IPS-NIHi11 (cell line): ENCODE results near the gene PSAPL1.
"Not testable (repeated sequence)": the region's sequence is repeated elsewhere in the genome, so short reads cannot be mapped to it uniquely, and the experiment has no call there.

Experiments used
- DNase-seq: peaks from one replicate; pipeline ENCODE4 v3.0.0; 2012; ENCODE audit warnings: mixed read lengths, low spot score

PSAPL1 gene

DNA sequence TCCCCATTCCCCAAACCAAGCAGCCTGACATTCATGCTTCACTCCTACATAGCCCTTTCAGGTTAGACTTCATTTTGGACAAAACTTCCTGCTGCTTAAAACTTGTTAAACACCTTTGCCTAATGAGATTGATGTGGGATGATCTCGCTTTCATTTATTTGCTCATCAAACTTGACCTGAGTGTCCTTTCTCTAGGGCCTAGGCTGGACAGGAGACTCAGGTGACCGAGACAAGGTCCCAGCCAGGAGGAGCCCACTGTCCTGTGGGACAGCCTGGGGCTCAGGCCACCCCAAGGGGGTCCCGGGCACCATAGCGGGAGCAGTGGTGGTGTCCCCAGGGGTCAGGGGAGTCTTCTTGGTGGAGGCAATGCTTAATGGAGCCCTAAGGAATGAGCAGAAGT lies 23.7 kb upstream of the PSAPL1 start:
- DNase-seq: no peak

DNA sequence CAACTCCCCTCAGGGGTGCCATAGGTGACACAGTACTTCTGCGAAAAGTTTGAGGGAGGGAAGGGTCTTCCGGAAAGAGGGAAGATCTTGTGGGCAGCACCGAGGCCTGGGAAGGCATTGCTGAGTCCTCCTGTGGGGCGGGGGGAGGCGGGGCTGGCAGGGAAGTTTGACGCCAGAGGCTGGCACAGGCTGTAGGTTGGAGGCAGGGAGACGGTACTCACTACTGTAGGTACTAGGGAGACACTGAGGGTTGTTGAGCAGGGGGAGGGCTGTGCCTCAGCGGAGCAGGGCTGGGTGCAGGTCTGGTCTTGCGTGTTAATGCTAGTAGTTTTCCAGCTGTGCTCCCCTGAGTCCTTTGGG lies 23.3 kb upstream of the PSAPL1 start:
- no peak for DNase-seq

DNA sequence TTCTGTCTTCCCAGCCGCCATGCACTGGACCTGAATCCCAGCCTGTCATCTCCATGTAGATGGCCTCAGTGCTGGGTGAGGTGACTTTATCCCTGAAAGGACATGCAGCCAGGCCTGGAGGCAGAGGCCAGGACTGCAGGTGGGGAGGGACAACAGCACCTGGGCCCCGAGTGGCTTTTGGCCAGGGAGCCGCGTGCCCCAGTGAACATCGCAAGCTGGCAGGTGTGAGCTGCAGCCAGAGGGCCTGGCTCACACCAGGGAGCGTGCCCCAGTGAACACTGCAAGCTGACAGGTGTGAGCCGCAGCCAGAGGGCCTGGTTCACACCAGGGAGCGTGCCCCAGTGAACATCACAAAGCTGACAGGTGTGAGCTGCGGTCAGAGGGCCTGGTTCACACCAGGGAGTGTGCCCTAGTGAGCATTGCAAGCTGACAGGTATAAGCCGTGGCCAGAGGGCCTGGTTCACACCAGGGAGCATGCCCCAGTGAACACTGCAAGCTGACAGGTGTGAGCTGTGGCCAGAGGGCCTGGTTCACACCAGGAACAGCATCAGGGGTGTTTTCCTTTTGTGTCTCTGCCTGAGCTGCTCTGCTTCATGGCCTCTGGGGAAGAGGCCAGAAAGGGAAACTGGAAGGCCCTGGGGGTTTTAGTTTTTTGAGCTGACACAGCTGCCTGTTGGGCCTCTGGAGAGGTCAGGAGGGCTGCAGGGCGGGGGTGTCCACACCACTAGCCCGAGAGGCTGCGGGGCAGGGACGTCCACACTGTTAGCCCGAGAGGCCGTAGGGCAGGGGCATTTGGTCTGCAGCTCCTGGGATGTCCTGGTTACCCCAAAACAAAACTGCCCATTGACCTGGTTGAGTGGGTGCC lies 22.7 kb upstream of the PSAPL1 start:
- no peak for DNase-seq

DNA sequence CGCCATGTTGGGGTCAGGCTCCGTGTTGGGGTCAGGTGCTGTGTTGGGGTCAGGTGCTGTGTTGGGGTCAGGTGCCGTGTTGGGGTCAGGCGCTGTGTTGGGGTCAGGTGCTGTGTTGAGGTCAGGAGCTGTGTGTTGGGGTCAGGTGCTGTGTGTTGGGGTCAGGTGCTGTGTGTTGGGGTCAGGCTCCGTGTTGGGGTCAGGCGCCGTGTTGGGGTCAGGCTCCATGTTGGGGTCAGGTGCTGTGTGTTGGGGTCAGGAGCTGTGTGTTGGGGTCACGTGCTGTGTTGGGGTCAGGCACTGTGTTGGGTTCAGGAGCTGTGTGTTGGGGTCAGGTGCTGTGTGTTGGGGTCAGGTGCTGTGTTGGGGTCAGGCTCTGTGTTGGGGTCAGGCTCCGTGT lies 18.1 kb upstream of the PSAPL1 start:
- not testable (repeated sequence) for DNase-seq

GRCh38 chr4:7451800-7452199 lies 17.1 kb upstream of the PSAPL1 start:
- DNase-seq: no peak

- DNase-seq: no peak
These were observed 16.7 kb upstream of the PSAPL1 start for GRCh38 chr4:7451434-7451789.

DNA sequence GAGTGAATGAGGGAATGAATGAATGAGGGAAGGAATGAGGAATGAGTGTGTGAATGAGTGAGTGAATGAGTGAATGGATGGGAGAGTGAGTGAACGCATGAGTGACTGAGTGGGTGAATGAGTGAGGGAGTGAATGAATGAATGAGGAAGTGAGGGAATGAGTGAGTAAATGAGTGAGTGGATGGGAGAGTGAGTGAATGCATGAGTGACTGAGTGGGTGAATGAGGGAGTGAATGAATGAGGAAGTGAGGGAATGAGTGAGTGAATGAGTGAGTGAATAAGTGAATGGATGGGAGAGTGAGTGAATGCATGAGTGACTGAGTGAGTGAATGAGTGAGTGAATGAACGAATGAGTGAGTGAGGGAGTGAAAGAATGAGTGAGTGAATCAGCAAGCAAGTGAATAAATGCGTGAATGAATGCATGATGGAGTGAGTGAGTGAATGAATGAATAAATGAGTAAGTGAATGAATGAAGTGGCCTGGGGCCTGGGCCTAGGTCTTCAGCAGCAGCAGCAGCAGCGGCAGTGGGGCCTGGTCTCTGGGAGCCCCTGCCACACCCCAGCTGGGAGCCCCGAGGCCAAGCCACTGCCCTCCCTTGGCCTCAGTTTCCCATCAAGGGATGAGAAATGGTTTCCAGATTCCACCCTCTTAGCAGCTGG lies 16.2 kb upstream of the PSAPL1 start:
- DNase-seq: no peak

DNA sequence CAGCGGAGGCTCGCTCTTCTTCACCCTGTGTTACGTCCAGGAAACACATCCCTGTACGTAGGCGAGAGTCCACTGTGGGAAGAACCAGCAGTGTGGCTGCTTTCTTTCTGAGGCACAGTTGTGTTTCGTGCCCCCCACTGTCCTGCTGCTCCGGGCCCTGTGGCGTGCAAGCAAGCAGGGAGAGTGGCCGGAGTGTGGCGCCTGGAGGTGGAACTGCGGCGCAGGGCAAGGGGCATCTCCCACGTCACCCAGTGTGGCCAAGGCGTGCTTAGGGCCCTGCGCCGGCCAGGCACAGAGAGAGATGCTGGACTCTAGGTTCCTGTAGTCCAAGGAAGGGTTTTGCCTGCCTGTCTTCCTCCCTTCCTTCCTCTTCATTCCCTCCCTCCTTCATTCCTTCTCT lies 13.3 kb upstream of the PSAPL1 start:
- DNase-seq: no peak

DNA sequence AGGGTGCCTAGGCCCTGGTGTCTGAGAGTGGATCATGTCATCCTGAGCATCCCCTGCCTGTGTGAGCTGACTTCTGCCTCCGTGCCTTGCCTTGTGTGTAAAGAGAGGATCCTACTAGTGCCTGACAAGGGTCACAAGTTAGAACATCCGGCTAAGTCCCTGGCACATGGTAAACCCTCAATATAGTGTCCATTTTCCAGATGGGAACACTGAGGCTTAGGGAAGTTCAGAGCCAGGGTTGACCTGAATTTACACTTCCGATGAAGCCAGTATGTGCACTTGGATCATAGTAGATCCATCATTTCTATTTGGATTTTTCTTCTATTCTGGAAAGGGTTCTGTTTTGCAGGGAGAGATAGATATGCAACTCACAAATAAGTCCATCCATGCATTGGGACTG lies 12.5 kb upstream of the PSAPL1 start:
- DNase-seq: no peak

DNA sequence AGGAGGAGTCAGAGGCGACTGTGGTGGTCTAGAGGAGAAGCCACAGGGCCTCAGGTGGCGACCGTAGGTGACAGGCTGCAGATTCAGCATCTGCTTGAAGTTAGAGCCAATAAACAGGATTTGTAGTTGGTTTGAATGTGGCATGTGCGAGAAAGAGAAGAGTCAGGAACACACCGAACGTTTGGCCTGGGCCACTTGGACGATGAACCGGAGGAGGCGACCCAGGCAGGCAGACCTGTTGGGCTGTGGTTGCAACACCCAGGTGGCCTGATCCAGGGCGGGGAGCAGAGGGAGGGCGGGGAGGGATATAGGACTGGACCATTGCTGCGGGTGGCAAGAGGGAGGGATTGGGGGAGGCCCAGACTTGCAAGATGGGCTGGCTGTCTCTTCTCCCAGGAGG lies 10.0 kb upstream of the PSAPL1 start:
- DNase-seq: no peak

- no peak for DNase-seq
These were observed 9.6 kb upstream of the PSAPL1 start for GRCh38 chr4:7444314-7444713.

DNA sequence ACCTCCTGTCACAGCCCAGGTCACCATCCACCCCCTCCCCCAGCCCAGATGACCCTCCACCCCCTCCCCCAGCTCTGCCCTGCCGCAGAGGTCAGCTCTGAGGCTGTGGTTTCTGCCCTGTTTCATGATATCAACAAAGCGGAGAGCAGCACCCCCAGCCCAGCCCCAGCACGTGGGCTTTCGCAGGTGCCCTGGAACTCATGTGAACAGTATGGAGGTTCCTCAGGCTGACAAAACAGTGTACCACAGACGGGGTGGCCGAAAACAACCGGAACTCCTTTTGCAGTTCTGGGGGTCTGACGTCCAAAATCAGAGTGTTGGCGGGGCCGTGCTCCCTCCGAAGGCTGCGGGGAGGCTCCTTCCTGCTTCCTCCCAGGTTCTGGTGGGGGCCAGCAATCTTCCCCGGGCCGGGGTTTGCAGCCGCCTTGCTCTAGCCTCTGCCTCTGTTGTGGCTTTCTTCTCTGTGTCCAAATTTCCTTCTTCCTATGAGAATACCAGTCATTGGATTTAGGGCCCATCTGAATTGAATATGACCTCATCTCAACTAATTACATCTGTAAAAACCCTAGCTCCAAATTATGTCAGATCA lies 7.9 kb upstream of the PSAPL1 start:
- no peak for DNase-seq

DNA sequence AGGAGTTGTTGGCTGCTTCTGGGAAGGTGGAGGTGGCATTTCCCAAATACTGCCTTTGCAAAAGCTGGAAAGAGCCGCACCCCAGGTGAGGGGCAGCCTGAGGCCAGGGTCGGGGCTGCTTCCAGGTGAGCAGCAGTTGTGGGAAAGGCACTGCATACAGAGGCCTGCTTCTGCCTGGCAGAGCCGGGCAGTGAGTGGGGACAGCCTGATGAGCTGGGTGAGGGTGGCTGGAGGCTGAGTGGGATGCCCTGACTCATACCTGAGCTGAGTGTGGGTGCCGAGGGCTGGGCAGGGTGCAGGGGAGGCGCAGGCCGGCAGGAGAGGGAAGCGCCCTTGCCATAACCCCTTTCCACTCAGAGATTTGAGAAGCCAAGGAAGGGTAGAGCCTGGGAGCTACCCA lies 6.5 kb upstream of the PSAPL1 start:
- DNase-seq: no peak

GRCh38 chr4:7439699-7440098 lies 5.0 kb upstream of the PSAPL1 start:
- DNase-seq: no peak

DNA sequence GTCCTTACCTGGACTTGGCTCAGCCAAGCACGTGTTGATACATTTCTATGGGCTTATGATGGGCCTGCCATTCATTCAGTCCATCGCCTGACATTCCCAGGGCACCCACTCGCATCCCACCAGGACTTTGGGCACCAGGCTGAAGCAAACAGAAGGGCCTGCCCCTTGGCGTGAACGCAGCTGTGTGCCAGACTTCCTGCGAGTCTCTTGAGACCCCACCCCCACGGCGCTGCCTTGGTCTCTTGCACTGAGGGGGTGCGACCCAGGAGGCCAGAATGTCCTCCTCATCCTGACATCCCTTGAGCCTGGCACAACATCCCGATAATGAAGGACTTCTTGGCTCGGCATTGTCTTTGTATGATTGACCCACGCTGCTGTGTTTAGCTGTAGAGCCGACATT lies 1.5 kb upstream of the PSAPL1 start:
- no peak for DNase-seq

DNA sequence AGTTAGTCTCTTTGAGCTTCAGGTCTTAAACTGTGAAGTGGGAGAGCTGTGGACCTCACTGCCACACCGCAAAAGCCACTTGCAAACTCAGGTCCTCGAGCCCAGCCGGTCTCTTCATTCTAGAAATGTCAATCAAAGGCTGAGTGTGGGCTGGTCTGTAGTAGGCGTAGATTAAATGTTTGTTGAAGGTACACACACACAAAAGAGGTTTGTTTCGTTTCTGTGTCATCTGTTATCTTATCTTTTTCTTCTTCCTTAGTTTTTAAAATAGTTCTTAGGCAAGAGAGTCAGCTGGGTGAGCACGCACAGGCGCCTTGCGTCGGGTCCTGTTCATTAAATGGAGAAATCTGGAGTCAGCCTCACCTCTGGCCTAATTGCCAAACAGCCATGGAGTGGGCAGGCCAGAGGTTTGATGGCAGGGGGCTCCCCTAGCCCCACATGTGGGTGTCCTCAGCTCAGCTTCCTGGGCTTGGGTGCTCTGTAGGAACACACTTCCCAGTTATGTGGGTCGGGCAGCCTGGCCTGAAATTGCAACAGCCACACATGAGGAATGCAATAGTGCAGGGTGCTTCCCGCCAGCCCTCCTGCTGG lies 836 bp upstream of the PSAPL1 start:
- no peak for DNase-seq

DNA sequence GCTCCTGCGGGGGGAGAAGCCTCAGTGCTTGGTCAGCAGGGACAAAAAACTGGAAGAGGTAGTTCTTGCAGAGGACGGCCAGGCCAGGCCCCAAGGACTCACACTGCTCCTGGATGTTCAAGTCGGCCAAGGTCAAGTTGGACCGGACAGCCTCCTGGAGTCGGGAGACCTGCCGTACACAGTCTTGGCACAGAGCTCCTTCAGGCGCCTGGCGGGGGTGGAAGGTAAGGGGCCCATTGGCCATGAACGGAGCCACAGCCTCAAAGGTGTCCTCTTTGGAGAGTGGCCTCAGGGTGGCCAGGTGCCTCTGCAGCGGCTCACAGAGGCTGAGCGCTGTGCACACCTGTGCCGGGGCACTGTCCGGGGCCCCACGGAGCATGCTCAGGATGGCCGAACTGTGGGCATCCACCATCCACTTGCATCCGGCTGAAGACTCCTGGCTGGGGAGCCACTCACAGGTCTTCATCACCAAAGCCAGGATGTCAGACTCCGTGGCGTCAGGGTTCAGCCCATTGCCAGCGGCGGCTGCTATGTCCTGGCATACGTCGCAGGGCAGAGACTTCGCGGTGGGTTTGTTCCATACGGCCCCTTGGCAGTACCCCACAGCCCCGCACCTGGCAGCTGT lies 477 bp downstream of the PSAPL1 start:
- DNase-seq: no peak

DNA sequence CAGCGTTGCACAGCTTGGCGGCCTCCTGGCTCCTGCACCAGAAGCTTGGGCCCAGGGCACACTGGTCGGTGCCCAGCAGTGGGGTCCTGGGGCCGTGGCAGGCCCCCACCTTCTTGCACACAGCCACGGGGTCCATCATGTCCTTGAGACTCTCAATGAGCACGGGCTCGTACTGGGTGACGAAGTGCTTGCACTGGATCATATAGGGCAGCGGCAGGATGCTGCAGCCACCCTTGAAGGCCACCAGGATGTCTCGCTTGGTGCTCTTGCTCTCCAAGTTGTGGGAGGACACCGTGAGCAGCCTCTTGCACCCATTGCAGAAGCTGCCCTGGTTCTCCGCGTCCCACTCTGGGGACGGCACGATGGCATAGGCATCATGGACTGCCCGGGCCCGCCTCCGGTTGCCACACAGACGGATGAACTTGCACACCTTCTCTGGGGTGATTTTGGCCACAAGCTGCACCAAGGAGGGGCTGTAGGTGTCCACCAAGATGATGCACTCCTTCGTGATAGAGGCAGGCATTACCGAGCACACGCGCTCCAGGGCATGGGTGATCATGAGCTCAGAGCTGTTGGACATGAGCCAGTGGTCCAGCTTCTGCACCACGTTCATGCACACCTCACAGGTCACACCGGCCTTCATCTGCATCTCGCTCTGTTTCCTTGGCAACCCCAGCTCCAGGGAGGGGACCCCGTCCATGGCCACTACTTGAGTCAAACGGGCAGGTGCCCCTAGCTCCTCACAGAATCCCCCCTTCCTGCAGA lies 1.2 kb downstream of the PSAPL1 start:
- DNase-seq: no peak

- DNase-seq: no peak
These were observed 2.0 kb downstream of the PSAPL1 start for GRCh38 chr4:7432531-7433375.

DNA sequence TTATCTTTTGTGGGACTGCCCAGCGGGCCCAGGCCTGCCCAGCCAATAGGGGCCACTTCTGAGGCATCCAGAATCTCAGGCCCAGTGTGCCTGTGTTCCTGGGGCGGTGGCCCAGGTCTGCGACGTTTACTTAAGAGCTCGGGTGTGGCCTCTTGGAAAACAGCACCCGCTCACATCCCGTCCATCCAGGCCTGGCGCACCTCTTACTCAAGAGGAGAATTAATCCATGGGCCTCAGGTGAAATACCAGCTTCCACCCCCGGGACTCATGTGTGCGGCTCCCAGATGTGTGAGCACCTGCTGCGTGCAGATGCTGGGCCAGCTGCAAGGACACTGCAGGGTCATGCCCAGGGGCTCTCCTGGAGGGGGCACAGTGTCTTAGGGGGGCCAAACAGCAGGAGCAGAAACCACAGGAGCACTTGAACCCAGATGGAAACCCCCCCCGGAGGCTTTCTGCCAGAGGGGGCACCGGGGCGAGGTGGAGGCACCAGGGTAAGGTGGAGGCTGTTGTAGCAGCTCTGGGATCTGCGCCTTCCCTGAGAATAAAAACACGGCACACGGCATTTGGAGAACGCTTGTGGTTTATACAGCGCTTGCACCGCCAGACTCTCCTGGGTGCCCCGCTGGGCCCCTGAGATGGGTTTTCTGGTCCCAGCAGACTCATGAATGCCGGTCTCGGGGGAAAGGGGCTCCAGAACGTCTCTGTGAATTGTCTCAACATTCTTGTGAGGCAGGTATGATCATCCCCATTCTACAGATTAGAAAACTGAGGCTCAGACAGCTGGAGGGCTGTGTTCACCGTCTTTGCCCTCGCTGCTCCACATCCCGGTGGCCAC lies 2.8 kb downstream of the PSAPL1 start:
- no peak for DNase-seq
